Endodermal cell (in vitro differentiated cells): ENCODE data around the gene ADAMTS17. TPM values are rescaled to one million over a fixed set of nuclear protein-coding genes. Genes with fewer than 3 reads are reported as not detected.

Source experiments
- DNase-seq: peaks from one replicate; pipeline ENCODE4 v3.0.0-alpha.2; 2017
- H3K27ac ChIP-seq: 2 replicates; pipeline ENCODE4 v1.5.1; 2013; ENCODE audit warnings: mild to moderate bottlenecking, low read depth, low read length, moderate library complexity
- H3K27me3 ChIP-seq: 2 replicates; pipeline ENCODE4 v1.6.1; 2013; ENCODE audit warnings: mild to moderate bottlenecking, low read length, moderate library complexity; ENCODE audit not compliant: insufficient read depth, control insufficient read depth, poor library complexity, severe bottlenecking
- H3K36me3 ChIP-seq: 2 replicates; pipeline ENCODE4 v1.7.0; 2013; ENCODE audit warnings: mild to moderate bottlenecking, low read length, moderate library complexity; ENCODE audit not compliant: control insufficient read depth, insufficient read depth
- H3K4me1 ChIP-seq: one replicate; pipeline ENCODE4 v1.7.0; 2013; ENCODE audit warnings: low read length; ENCODE audit not compliant: control insufficient read depth, insufficient read depth
- H3K4me3 ChIP-seq: 2 replicates; pipeline ENCODE4 v1.5.1; 2013; ENCODE audit warnings: mild to moderate bottlenecking, low read length, moderate library complexity
- H3K9ac ChIP-seq: 2 replicates; pipeline ENCODE4 v1.6.1; 2013; ENCODE audit warnings: mild to moderate bottlenecking, low read length, moderate library complexity; ENCODE audit not compliant: poor library complexity, severe bottlenecking; ENCODE audit errors: extremely low read depth
- H3K9me3 ChIP-seq: 2 replicates; pipeline ENCODE4 v1.6.1; 2013; ENCODE audit warnings: mild to moderate bottlenecking, low read length, moderate library complexity; ENCODE audit not compliant: control insufficient read depth
- H3K27ac Mint-ChIP-seq: 2 replicates; pipeline ENCODE4 v1.8.0; 2020; ENCODE audit warnings: mixed read lengths
- H3K27me3 Mint-ChIP-seq: 2 replicates; pipeline ENCODE4 v1.8.0; 2021; ENCODE audit warnings: mild to moderate bottlenecking, mixed read lengths; ENCODE audit not compliant: insufficient read depth
- H3K36me3 Mint-ChIP-seq: 2 replicates; pipeline ENCODE4 v1.8.0; 2020; ENCODE audit warnings: low read depth, mixed read lengths
- H3K4me1 Mint-ChIP-seq: 2 replicates; pipeline ENCODE4 v1.8.0; 2020; ENCODE audit warnings: mixed read lengths
- H3K4me3 Mint-ChIP-seq: 2 replicates; pipeline ENCODE4 v1.8.0; 2020; ENCODE audit warnings: mild to moderate bottlenecking, moderate library complexity, mixed read lengths
- H3K9me3 Mint-ChIP-seq: 2 replicates; pipeline ENCODE4 v1.8.0; 2020; ENCODE audit warnings: mild to moderate bottlenecking, mixed read lengths
- WGBS, 2 experiments: methylation state at CpG; one replicate each; pipeline versions ENCODE4 v1.1.5 to v1.1.7; 2013; ENCODE audit warnings: missing lambda C conversion rate in 2 of 2, mixed read lengths in 1 of 2; ENCODE audit not compliant: insufficient coverage in 1 of 2, insufficient read length in 1 of 2; 5-methylcytosine and 5-hydroxymethylcytosine counted together
- total RNA-seq, 2 donors: library from RNA; stranded (reverse); fragmentation: NEBNext Ultra II Directional in 1 of 2; extraction: Animal tissue kit (Norgen Biotek cat#: 25700) in 1 of 2; gene quantifications; 2 replicates in 1 of 2; 3 replicates in 1 of 2; pipeline ENCODE4 v1.2.1, GENCODE V29; 2021
- TF ChIP-seq, protein P1 (sequence below): fragments of 200-600 bp; sonication (generic); conservative IDR thresholded peaks from 2 replicates; pipeline ENCODE4 v1.5.0; 2021; ENCODE audit warnings: antibody characterized with exemption, mild to moderate bottlenecking

Gene ADAMTS17
- total RNA-seq, 2 donors from 2014 or later, result 0.82 to 2.3 TPM

DNA sequence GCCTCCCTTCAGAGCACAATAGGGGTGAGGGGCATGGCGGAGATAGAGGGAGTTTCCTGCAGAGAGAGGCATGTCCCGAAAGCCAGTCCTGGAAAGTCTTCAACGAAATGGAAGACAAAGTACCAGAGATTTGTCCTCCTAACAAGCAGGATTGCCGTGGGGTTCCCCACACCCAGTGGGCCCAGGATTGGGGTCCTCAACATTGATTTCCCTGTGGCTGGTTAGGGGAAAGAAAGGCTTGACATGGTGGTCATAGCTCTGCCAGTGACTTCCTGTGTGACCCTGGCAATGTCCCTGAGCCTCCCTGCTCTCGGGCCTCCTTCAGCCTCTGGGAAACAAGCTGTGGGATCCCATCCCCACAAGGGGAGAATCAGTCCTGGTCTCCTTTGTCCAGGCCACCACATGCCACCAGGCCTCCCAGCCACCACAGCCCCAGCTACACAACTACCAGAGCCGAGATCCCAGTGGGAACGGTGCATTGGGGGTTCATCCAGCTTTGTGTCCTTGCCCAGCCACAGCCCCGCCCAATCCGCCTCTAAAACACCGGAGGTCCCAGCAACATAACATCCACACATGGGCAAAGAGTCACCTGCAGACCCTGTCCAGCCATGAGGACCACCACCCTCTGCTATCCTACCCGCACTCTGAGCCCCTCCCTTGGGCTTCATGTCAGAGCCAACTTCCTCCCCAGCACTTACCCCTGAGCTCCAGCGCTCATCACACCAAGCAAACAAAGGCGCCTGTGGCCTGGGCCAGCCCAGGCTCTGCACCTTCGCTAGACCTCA, 63.0 kb downstream of the ADAMTS17 start:
- Mint-ChIP-seq H3K27me3 (no peaks in the 10 kb centered on the region), H3K36me3 (no peaks in the 10 kb centered on the region), H3K4me1 (no peaks in the 10 kb centered on the region), H3K27ac (no peak overlapping the region), H3K9me3 (no peaks in the 10 kb centered on the region), H3K4me3 (no peak overlapping the region)
- TF ChIP-seq, protein P1, sequence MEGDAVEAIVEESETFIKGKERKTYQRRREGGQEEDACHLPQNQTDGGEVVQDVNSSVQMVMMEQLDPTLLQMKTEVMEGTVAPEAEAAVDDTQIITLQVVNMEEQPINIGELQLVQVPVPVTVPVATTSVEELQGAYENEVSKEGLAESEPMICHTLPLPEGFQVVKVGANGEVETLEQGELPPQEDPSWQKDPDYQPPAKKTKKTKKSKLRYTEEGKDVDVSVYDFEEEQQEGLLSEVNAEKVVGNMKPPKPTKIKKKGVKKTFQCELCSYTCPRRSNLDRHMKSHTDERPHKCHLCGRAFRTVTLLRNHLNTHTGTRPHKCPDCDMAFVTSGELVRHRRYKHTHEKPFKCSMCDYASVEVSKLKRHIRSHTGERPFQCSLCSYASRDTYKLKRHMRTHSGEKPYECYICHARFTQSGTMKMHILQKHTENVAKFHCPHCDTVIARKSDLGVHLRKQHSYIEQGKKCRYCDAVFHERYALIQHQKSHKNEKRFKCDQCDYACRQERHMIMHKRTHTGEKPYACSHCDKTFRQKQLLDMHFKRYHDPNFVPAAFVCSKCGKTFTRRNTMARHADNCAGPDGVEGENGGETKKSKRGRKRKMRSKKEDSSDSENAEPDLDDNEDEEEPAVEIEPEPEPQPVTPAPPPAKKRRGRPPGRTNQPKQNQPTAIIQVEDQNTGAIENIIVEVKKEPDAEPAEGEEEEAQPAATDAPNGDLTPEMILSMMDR, result no peak
- Histone ChIP-seq H3K9ac (no peak overlapping the region), H3K9me3 (no peaks in the 10 kb centered on the region), H3K36me3 (no peaks in the 10 kb centered on the region), H3K4me3 (no peak overlapping the region), H3K4me1 (no peaks in the 10 kb centered on the region), H3K27me3 (no peaks in the 10 kb centered on the region), H3K27ac (no peak overlapping the region)
- 87 to 93% methylated on average over 8 to 14 of the region's 14 CpGs for WGBS, 2 experiments
- DNase-seq, result no peak

DNA sequence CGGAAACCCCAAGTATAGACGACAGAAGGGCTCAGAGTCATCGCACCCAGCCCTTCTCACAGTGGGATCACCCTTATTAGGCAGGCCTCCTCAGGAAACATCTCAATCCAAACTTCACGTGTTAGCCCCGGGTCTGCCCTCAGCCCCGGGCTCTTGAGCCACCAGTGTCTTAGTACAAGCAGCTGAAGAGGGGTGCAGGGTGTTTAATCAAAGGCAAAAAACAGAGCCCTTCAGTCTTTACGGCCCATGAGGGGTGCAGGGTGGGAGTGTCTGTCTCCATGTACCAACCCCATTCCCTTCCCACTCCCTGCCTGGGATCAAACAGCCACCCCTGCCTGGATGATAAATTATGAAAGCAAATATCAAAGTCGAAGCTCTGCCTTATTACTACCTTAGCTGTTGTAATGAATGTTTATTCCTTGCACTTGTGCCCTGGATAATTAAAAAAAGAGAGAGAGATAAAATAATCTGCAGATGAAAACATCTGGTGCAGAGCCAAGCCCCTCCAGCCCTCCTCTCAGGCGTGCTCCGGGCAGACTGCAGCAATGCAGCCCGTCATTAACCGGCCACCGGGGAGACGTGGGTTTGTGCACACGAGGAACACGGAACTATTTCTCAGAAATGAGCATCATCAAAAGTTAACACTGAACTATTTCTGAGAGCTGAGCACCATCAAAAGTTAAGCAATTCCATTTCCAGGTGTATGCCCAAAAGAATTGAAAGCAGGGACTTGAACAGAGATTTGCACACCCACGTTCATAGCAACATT, 64.5 kb downstream of the ADAMTS17 start:
- 85 to 86% methylated on average over 12 to 16 of the region's 17 CpGs for WGBS, 2 experiments

DNA sequence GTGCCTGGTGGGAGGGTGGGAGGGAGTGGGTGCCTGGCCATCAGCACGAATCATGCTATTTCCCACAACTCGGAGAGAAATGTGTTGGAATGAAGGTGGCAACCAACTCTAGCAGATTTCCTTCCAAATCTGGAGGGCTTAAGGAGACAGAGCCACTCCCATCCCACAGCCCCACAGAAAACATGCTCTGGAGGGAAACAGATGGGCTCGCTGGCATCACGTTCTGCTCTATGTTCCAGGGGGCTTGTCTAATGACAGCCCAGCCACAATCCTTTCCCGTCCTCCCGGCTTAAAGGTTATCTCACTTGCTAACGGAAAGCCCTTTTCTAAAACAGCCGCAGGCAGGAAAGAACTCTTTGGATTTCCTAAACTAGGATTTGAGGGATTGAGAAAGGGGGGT, 65.3 kb downstream of the ADAMTS17 start:
- Mint-ChIP-seq H3K4me3 (no peak overlapping the region), H3K27ac (no peak overlapping the region), H3K27me3 (no peaks in the 10 kb centered on the region), H3K4me1 (no peaks in the 10 kb centered on the region), H3K9me3 (peaks cover 19% of the 10 kb centered on the region), H3K36me3 (no peaks in the 10 kb centered on the region)
- Histone ChIP-seq H3K36me3 (no peaks in the 10 kb centered on the region), H3K27ac (no peak overlapping the region), H3K9me3 (peaks cover 13% of the 10 kb centered on the region), H3K27me3 (no peaks in the 10 kb centered on the region), H3K9ac (no peak overlapping the region), H3K4me1 (no peaks in the 10 kb centered on the region), H3K4me3 (no peak overlapping the region)
- no peak for DNase-seq
- TF ChIP-seq, protein P1, result no peak
- WGBS, 2 experiments, result 87 to 91% methylated on average over 7 to 8 of the region's 8 CpGs

More for the DNA sequence above, 64.5 kb downstream of the ADAMTS17 start:
- TF ChIP-seq, protein P1, result no peak
- Histone ChIP-seq H3K36me3 (no peaks in the 10 kb centered on the region), H3K9ac (no peak overlapping the region), H3K9me3 (peaks cover 13% of the 10 kb centered on the region), H3K4me3 (no peak overlapping the region), H3K4me1 (no peaks in the 10 kb centered on the region), H3K27me3 (no peaks in the 10 kb centered on the region), H3K27ac (no peak overlapping the region)
- Mint-ChIP-seq H3K36me3 (no peaks in the 10 kb centered on the region), H3K4me3 (no peak overlapping the region), H3K4me1 (no peaks in the 10 kb centered on the region), H3K27ac (no peak overlapping the region), H3K9me3 (peaks cover 12% of the 10 kb centered on the region), H3K27me3 (no peaks in the 10 kb centered on the region)
- no peak for DNase-seq
